ENCODE data around the gene ZNF587.
A peak's percentile ranks its signal among the peaks of the same experiment; 100 is the strongest.
"Not testable (repeated sequence)": the region's sequence is repeated elsewhere in the genome, so short reads cannot be mapped to it uniquely, and the experiment has no call there.

DNA sequence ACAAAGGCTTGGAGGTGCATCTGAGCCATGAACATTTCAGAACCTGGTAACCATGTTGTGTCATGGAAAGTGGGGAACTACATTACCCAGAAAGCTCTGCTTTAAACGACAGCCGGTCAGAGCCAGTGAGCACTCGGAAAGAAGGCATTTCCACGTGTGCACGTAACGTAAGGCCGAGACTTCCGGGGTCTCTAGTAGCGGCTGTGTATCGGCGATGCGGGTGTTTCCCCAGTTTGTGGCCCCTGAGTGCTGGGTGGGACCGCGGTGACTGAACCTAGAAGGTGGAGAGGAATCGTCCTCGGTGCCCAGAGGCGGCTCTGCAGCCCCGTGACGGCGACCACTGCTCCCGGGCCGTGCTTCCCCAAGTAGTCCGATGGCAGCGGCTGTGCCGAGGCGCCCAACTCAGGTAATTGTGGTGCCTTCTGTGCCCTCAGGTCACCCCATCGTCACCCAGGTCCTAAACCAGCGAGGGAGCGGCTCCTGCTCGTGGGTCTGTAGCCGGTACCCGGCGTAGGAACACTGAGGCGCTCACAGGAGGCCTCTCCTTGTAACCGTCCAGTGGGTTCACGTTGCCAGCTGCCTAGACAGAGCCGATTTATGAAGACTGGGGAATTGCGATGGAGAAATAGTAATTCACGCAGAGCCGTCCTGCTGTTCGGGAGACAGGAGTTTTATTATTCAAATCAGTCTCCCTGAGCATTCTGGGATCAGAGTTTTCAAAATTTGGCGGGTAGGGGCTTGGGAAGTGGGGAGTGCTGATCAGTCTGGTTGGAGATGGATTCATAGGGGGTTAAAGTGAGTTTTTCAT is at the start of gene ZNF587:
- TF ChIP-seq, protein P1, sequence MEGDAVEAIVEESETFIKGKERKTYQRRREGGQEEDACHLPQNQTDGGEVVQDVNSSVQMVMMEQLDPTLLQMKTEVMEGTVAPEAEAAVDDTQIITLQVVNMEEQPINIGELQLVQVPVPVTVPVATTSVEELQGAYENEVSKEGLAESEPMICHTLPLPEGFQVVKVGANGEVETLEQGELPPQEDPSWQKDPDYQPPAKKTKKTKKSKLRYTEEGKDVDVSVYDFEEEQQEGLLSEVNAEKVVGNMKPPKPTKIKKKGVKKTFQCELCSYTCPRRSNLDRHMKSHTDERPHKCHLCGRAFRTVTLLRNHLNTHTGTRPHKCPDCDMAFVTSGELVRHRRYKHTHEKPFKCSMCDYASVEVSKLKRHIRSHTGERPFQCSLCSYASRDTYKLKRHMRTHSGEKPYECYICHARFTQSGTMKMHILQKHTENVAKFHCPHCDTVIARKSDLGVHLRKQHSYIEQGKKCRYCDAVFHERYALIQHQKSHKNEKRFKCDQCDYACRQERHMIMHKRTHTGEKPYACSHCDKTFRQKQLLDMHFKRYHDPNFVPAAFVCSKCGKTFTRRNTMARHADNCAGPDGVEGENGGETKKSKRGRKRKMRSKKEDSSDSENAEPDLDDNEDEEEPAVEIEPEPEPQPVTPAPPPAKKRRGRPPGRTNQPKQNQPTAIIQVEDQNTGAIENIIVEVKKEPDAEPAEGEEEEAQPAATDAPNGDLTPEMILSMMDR (IDR thresholded peaks at IDR 0.05), result not testable (repeated sequence)
- peak; percentile 63 for TF ChIP-seq POLR2A (IDR thresholded peaks at IDR 0.05)
